ENCODE measurements around the gene RRP8.

- TF ChIP-seq CTCF (IDR thresholded peaks at IDR 0.05; ENCODE audit: insufficient read depth, low read length) (no peak), POLR2AphosphoS5 (IDR thresholded peaks at IDR 0.05; ENCODE audit: low read depth) (no peak), REST (IDR thresholded peaks at IDR 0.05; ENCODE audit: insufficient replicate concordance, low read depth) (no peak), GABPA (IDR thresholded peaks at IDR 0.05; ENCODE audit: low read depth) (no peak)
Measured at GRCh38 chr11:6602096-6602940, 1.1 kb downstream of the RRP8 start.

Measured in HL-60 (cell line).